Measurements from ENCODE around the gene FBXL13.
"Not testable (repeated sequence)": the region's sequence is repeated elsewhere in the genome, so short reads cannot be mapped to it uniquely, and the experiment has no call there.

The FBXL13 gene

DNA sequence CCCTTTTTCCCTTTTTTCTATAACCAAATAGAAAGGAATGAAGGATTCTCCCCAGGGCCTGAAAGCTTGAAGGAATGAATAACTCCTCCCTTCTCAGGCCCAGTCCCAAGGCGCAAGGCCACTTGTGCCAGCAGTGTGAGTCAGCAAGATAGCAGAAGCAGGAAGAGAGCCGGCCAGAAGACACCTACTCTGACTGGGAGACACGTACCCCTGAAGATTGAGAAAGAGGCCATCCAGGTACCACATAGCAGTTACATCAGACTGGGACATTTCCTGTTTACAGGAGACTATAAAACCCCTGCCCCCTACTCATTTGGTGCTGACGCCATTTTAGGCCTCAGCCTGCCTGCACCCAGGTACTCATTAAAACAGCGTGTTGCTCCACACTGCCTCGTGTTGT, 96.3 kb downstream of the FBXL13 start:
- no peak for DNase-seq

DNA sequence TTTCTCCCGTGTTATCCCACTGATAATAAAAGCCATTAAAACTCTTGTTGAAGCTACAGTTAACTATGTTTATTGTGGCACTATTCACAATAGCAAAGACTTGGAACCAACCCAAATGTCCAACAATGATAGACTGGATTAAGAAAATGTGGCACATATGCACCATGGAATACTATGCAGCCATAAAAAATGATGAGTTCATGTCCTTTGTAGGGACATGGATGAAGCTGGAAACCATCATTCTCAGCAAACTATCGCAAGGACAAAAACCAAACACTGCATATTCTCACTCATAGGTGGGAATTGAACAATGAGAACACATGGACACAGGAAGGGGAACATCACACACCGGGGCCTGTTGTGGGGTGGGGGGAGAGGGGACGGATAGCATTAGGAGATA, 97.0 kb downstream of the FBXL13 start:
- DNase-seq: not testable (repeated sequence)

GRCh38 chr7:102976493-102976892, 98.1 kb downstream of the FBXL13 start:
- no peak for DNase-seq

- DNase-seq: no peak
These were observed 98.7 kb downstream of the FBXL13 start for GRCh38 chr7:102975854-102976253.

DNA sequence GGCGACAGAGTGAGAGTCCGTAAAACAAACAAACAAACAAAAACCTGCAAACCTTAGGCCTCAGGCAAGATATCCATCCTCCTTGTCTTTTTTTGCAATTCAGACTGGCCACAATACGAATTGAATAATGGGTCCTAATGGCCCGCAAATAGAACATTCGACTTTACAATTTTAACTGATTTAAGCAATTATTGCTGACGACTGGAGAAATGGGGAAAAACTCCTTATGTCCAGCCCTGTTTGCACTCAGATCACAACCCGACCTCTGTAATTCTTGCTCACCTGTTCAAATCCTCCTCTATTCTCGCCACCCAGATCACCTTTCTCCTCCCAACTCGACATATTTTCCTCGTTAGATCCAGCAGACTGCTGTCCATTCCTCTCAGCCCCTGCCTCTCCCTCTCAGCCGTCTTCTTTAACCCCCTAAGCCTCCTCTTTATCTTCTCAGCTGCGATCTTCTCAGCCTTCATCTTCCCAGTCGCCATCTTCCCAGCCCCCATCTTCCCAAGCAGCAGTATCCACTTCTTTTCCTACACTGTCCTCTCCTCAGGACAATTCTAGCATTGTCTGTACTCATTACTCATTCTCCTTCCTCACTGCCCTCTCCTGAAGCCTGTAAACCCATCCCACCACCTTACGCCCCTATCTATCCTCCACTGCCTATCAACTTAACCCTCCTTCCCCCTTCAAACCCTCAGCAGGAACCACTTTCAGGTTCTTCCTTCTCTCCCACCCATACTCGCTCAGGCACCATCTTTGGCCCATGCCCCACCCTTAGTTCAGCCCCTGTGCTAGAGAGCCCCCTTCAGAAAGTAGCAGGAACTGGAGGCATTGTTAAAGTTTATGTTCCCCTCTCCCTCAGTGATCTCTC, 100.0 kb downstream of the FBXL13 start:
- DNase-seq: no peak

- no peak for DNase-seq
These were observed 101.3 kb downstream of the FBXL13 start for GRCh38 chr7:102973096-102973802.

DNA sequence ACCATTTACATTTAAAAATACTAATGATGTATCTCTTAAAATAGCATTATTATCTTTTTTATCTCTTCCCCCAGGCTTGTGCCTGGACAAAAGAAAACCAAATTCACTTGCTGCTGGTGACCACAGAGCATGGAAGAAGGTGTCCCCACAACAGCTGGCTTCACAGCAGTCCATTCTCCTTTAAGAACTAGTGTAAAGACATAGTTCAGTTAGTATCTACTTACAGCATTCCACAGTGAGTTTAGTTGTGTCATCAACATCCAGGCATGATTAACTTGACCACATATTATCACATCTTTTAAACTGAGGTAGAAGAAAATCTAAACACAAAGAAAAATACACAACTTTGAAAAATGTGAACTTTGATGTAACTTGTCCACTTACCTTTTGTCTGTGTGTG, 106.8 kb downstream of the FBXL13 start:
- no peak for DNase-seq

DNA sequence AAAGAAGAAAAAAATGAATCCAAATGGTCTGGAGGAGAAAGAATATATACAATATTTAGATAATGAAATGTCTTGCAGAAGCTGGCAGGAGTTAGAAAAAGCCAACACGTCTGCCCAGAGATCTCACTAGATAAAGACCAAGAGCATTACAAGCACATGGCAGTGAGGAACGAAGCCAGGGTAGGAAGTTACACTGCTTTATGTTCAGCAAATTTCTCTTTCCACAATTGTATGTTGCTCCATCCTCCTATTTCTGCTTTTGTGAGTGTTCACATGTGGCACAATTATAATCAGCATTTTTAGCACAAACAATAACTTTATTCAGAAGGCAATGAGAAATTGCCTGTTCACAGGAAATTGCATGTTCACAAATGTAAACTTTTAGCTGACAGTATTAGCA, 108.1 kb downstream of the FBXL13 start:
- no peak for DNase-seq

- DNase-seq: not testable (repeated sequence)
These were observed 112.6 kb downstream of the FBXL13 start for GRCh38 chr7:102961993-102962392.

- DNase-seq: not testable (repeated sequence)
These were observed 116.6 kb downstream of the FBXL13 start for GRCh38 chr7:102958004-102958403.

GRCh38 chr7:102954359-102954758, 120.2 kb downstream of the FBXL13 start:
- not testable (repeated sequence) for DNase-seq

DNA sequence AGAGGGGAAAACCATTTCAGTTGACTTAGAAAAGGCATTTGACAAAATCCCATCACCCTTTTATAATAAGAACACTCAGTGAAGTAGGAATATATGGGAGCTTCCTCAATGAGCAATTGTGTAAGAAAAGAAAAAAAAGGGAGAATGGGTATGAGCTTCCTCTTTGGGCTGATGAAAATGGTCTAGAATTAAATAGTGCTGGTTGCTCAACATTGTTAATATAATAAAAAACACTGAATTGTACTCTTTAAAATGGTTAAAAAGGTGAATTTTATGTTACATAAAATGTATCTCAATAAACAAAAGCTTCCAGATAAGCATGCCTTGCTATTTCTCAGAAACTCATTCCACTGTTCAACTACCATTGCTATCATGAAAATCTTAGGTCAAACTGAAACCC, 121.2 kb downstream of the FBXL13 start:
- DNase-seq: no peak

- DNase-seq: no peak
These were observed 122.8 kb downstream of the FBXL13 start for GRCh38 chr7:102951839-102952238.

GRCh38 chr7:102944241-102944640, 130.4 kb downstream of the FBXL13 start:
- DNase-seq: no peak

- no peak for DNase-seq
These were observed 131.0 kb downstream of the FBXL13 start for GRCh38 chr7:102943423-102944169.

- DNase-seq: no peak
These were observed 131.7 kb downstream of the FBXL13 start for GRCh38 chr7:102942868-102943267.

DNA sequence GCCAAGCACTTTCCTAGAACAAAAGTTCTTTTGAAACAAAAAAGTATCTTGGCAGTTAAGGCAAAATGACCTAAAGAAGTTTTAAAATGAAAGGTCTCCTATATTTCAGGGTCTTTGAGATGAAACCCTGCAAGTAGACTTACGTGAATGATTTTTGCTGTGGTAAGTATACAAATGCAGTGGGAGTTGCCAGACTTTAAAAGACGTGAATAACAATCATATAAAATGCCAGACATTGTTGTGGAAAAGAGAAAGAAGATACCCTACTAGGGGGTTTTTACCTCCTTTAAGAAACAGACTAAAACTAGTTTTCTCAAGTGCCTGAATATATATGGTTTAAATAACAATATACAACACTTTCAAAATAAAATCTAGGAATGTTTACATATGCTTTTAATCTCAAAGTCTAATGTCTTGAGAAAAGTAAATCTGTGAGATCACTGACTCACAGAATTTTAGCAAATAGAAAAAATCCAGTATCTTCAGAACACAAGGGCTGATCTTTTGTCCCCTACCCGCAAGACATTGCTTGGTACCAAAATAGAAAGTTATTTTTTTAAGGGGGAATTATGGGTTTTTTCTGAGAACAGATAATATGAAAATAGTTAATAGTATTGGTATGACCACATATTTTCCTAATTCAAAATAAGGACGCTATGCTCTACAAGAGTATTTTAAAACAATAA, 132.3 kb downstream of the FBXL13 start:
- DNase-seq: no peak

- no peak for DNase-seq
These were observed 135.9 kb downstream of the FBXL13 start for GRCh38 chr7:102938679-102939078.

- DNase-seq: no peak
These were observed 139.0 kb downstream of the FBXL13 start for GRCh38 chr7:102935450-102936115.

GRCh38 chr7:102934701-102935100, 139.9 kb downstream of the FBXL13 start:
- DNase-seq: no peak

DNA sequence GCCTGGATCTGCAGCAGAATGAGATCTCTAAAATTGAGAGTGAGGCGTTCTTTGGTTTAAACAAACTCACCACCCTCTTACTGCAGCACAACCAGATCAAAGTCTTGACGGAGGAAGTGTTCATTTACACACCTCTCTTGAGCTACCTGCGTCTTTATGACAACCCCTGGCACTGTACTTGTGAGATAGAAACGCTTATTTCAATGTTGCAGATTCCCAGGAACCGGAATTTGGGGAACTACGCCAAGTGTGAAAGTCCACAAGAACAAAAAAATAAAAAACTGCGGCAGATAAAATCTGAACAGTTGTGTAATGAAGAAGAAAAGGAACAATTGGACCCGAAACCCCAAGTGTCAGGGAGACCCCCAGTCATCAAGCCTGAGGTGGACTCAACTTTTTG, 140.4 kb downstream of the FBXL13 start:
- no peak for DNase-seq

DNA sequence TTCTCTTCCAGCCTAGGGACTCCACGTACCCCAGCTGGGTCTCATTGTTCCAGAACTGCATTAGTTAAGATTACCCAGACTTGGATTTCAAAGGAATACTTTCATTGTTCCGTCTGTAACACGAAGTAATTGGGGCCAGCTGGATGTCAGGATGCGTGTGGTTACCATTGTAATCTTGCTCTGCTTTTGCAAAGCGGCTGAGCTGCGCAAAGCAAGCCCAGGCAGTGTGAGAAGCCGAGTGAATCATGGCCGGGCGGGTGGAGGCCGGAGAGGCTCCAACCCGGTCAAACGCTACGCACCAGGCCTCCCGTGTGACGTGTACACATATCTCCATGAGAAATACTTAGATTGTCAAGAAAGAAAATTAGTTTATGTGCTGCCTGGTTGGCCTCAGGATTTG, 140.8 kb downstream of the FBXL13 start:
- no peak for DNase-seq

Data from NCI-H774 (cell line).